Panc1 (cell line): ENCODE measurements around the gene NFATC3. TPM values are rescaled to one million over a fixed set of nuclear protein-coding genes. Genes with fewer than 3 reads are reported as not detected.

Source experiments
- ATAC-seq: fragments of 200-7000 bp; cut with Tn5 transposase; 2 replicates; pipeline ENCODE4 v1.9.1; 2020; ENCODE audit warnings: mild to moderate bottlenecking, moderate library complexity
- BruUV-seq: library from RNA; stranded (reverse); fragments of 400-500 nt; replicated peaks from 2 replicates; lab custom pipeline; 2021; lab: Mats Ljungman, UMichigan
- CTCF ChIA-PET: fragments of 300-600 bp; sonication (Branson Sonifier 250); formaldehyde crosslinking; loops from one replicate; lab custom pipeline; 2022; ENCODE audit warnings: antibody characterized with exemption; lab: Charles Lee
- POLR2A ChIA-PET: fragments of 300-600 bp; sonication (Branson Sonifier 250); formaldehyde crosslinking; loops from one replicate; lab custom pipeline; 2022; ENCODE audit warnings: antibody characterized with exemption; lab: Charles Lee
- DNase-seq: peaks from one replicate; pipeline ENCODE4 v3.0.0-alpha.2; 2010; ENCODE audit warnings: low read depth, low spot score
- H3K27ac ChIP-seq: 2 replicates; pipeline ENCODE4 v1.5.1; 2011; ENCODE audit warnings: mild to moderate bottlenecking, low read length, inconsistent platforms
- H3K27me3 ChIP-seq: fragments of 200-500 bp; sonication (Bioruptor generic); 2 replicates; pipeline ENCODE4 v1.6.0; 2014; ENCODE audit warnings: low read length, inconsistent platforms; ENCODE audit not compliant: control insufficient read depth, insufficient read depth
- H3K36me3 ChIP-seq: fragments of 200-500 bp; sonication (Bioruptor generic); 2 replicates; pipeline ENCODE4 v1.5.1; 2014; ENCODE audit warnings: inconsistent platforms, mild to moderate bottlenecking, low read length, moderate library complexity; ENCODE audit not compliant: control insufficient read depth, insufficient read depth
- H3K4me1 ChIP-seq: 2 replicates; pipeline ENCODE4 v1.5.1; 2011; ENCODE audit warnings: inconsistent platforms, mild to moderate bottlenecking, low read length, moderate library complexity; ENCODE audit not compliant: control insufficient read depth, insufficient read depth
- H3K4me3 ChIP-seq, 2 experiments: 2 replicates each; pipeline ENCODE4 v1.5.1; 2011 to 2012; ENCODE audit warnings: low read depth in 2 of 2, low read length in 2 of 2, mild to moderate bottlenecking in 2 of 2, inconsistent platforms in 1 of 2, moderate library complexity in 1 of 2
- H3K9me3 ChIP-seq: fragments of 200-500 bp; sonication (Bioruptor generic); 2 replicates; pipeline ENCODE4 v1.5.1; 2014; ENCODE audit warnings: low read depth, mild to moderate bottlenecking, inconsistent platforms, low read length, moderate library complexity; ENCODE audit not compliant: control insufficient read depth, insufficient read depth
- CTCF ChIP-seq: fragments of 450-650 bp; IDR thresholded peaks from 2 replicates; pipeline ENCODE4 v1.5.1; 2017; ENCODE audit warnings: mild to moderate bottlenecking
- POLR2AphosphoS5 ChIP-seq: IDR thresholded peaks from 2 replicates; pipeline ENCODE4 v1.6.1; 2012; ENCODE audit warnings: mild to moderate bottlenecking, low read depth, low read length, moderate library complexity
- REST ChIP-seq, 2 experiments: IDR thresholded peaks; 2 replicates each; pipeline ENCODE4 v1.6.1; 2011 to 2012; ENCODE audit warnings: low read depth in 2 of 2, control low read depth in 1 of 2, low read length in 1 of 2, mild to moderate bottlenecking in 1 of 2, moderate library complexity in 1 of 2; ENCODE audit not compliant: insufficient read depth in 1 of 2
- SIN3A ChIP-seq: IDR thresholded peaks from 2 replicates; pipeline ENCODE4 v1.6.1; 2012; ENCODE audit warnings: low read depth, mild to moderate bottlenecking, low read length, moderate library complexity, borderline replicate concordance; ENCODE audit not compliant: insufficient read depth
- TCF7L2 ChIP-seq: IDR thresholded peaks from 2 replicates; pipeline ENCODE4 v1.6.1; 2011; ENCODE audit warnings: mild to moderate bottlenecking, low read depth, low read length, inconsistent platforms
- in situ Hi-C: cut with HindIII; loops from 2 replicates; pipeline ENCODE4 v1.10.0; 2016; ENCODE audit warnings: low sequenced_read_pairs, low pct_unique_long_range_greater_than_20kb
- intact Hi-C: fragments of 100-400 bp; cut with micrococcal nuclease; formaldehyde crosslinking; loops from one replicate; pipeline ENCODE4 v1.10.0; 2022; ENCODE audit not compliant: unreplicated experiment
- total RNA-seq: library from RNA; stranded (reverse); gene quantifications from one replicate; pipeline ENCODE4 v1.2.1, GENCODE V29; 2021; ENCODE audit not compliant: unreplicated experiment

NFATC3 gene
- total RNA-seq, 1 experiment from 2014 or later = 24.8 TPM

- Histone ChIP-seq H3K4me3 (no peak overlapping the region), H3K9me3 (no peaks in the 10 kb centered on the region), H3K4me1 (peaks cover 9% of the 10 kb centered on the region), H3K36me3 (no peaks in the 10 kb centered on the region), H3K27ac (no peak overlapping the region), H3K27me3 (no peaks in the 10 kb centered on the region)
- ChIA-PET POLR2A (interaction anchor here (0.6 kb wide), 1 partner anchor 14 kb away, joined by 3 read pairs; no protein-coding TSS in a partner anchor), CTCF (no interaction called here)
- TF ChIP-seq TCF7L2 = no peak
- no peak for TF ChIP-seq REST (IDR thresholded peaks at IDR 0.05; ENCODE audit: insufficient read depth in 1 of 2, low read depth in 2 of 2, low read length in 1 of 2)
- no peak for TF ChIP-seq POLR2AphosphoS5
- TF ChIP-seq CTCF = no peak
- TF ChIP-seq SIN3A = no peak
- BruUV-seq = no TSS peak
- ATAC-seq (no peak), DNase-seq (no peak)
- in situ Hi-C loops = no loop called here
- intact Hi-C loops = loop anchor here (5.0 kb wide), 1 partner anchor 85 kb away; no protein-coding TSS in a partner anchor
Observed at GRCh38 chr16:68242085-68242484, 156.9 kb downstream of the NFATC3 start.

- DNase-seq (no peak), ATAC-seq (no peak)
- ChIA-PET POLR2A (no interaction called here), CTCF (interaction anchor here (0.6 kb wide), 1 partner anchor 335 kb away, joined by 8 read pairs; no protein-coding TSS in a partner anchor)
- Histone ChIP-seq H3K27ac (no peak overlapping the region), H3K4me3 (no peak overlapping the region), H3K27me3 (no peaks in the 10 kb centered on the region), H3K4me1 (peaks cover 9% of the 10 kb centered on the region), H3K36me3 (no peaks in the 10 kb centered on the region), H3K9me3 (no peaks in the 10 kb centered on the region)
- in situ Hi-C loops (no loop called here), intact Hi-C loops (loop anchor here (5.0 kb wide), 1 partner anchor 84 kb away; no protein-coding TSS in a partner anchor)
- no peak for TF ChIP-seq REST (IDR thresholded peaks at IDR 0.05; ENCODE audit: insufficient read depth in 1 of 2, low read depth in 2 of 2, low read length in 1 of 2)
- no peak for TF ChIP-seq POLR2AphosphoS5
- TF ChIP-seq SIN3A = no peak
- TF ChIP-seq TCF7L2 = no peak
- TF ChIP-seq CTCF = no peak
- no TSS peak for BruUV-seq
Observed at GRCh38 chr16:68242926-68243858, 158.0 kb downstream of the NFATC3 start.
